Mesendoderm (in vitro differentiated cells): ENCODE results near the gene N4BP2.
A peak's percentile ranks its signal among the peaks of the same experiment; 100 is the strongest.

Experiments used
- DNase-seq: peaks from one replicate; pipeline ENCODE4 v3.0.0; 2013
- H2AK5ac ChIP-seq: 2 replicates; pipeline ENCODE4 v1.6.1; 2013; ENCODE audit warnings: low read length, inconsistent platforms
- H2BK120ac ChIP-seq: 2 replicates; pipeline ENCODE4 v1.6.1; 2013; ENCODE audit warnings: low read depth, mild to moderate bottlenecking, low read length, moderate library complexity, mixed read lengths
- H2BK15ac ChIP-seq: replicated peaks from 2 replicates; pipeline ENCODE4 v1.6.1; 2013; ENCODE audit warnings: low read depth, mild to moderate bottlenecking, moderate library complexity
- H2BK5ac ChIP-seq: 2 replicates; pipeline ENCODE4 v1.6.1; 2013; ENCODE audit warnings: low read length, inconsistent platforms
- H3K18ac ChIP-seq: 2 replicates; pipeline ENCODE4 v1.6.1; 2013; ENCODE audit warnings: mild to moderate bottlenecking, low read length, mixed read lengths
- H3K23ac ChIP-seq: one replicate; pipeline ENCODE4 v1.6.1; 2013; ENCODE audit warnings: low read length
- H3K27ac ChIP-seq: 2 replicates; pipeline ENCODE4 v1.5.1; 2013; ENCODE audit warnings: low read depth, mild to moderate bottlenecking, inconsistent platforms, low read length, moderate library complexity
- H3K27me3 ChIP-seq: 2 replicates; pipeline ENCODE4 v1.6.1; 2013; ENCODE audit warnings: low read length, control low read depth, mild to moderate bottlenecking, inconsistent platforms; ENCODE audit not compliant: insufficient read depth, poor library complexity
- H3K36me3 ChIP-seq: 2 replicates; pipeline ENCODE4 v1.6.1; 2013; ENCODE audit warnings: low read length, inconsistent platforms; ENCODE audit not compliant: control insufficient read depth, insufficient read depth
- H3K4ac ChIP-seq: one replicate; pipeline ENCODE4 v1.6.1; 2013; ENCODE audit warnings: low read depth, mild to moderate bottlenecking, low read length, moderate library complexity
- H3K4me1 ChIP-seq: 2 replicates; pipeline ENCODE4 v1.6.1; 2013; ENCODE audit warnings: low read depth, low read length, inconsistent platforms; ENCODE audit not compliant: control insufficient read depth
- H3K4me2 ChIP-seq: 2 replicates; pipeline ENCODE4 v1.6.1; 2013; ENCODE audit warnings: low read length
- H3K4me3 ChIP-seq: 2 replicates; pipeline ENCODE4 v1.5.1; 2013; ENCODE audit warnings: mild to moderate bottlenecking, low read length
- H3K56ac ChIP-seq: one replicate; pipeline ENCODE4 v1.6.1; 2013; ENCODE audit warnings: low read length
- H3K79me1 ChIP-seq: 2 replicates; pipeline ENCODE4 v1.6.1; 2013; ENCODE audit warnings: low read length, inconsistent platforms
- H3K79me2 ChIP-seq: 2 replicates; pipeline ENCODE4 v1.6.1; 2013; ENCODE audit warnings: mild to moderate bottlenecking, low read length; ENCODE audit not compliant: control insufficient read depth, insufficient read depth
- H3K9ac ChIP-seq: 2 replicates; pipeline ENCODE4 v1.6.1; 2013; ENCODE audit warnings: low read length, inconsistent platforms
- H4K5ac ChIP-seq: one replicate; pipeline ENCODE4 v1.6.1; 2013; ENCODE audit warnings: low read length
- H4K8ac ChIP-seq: one replicate; pipeline ENCODE4 v1.6.1; 2013; ENCODE audit warnings: low read depth, mild to moderate bottlenecking, control low read depth, low read length, moderate library complexity
- WGBS: extraction: QIAGEN DNeasy Blood & Tissue Kit; methylation state at CpG from one replicate; pipeline ENCODE4 v1.1.7; 2013; ENCODE audit warnings: low lambda C conversion rate, missing lambda C conversion rate; ENCODE audit not compliant: insufficient coverage; ENCODE audit errors: extremely low coverage; 5-methylcytosine and 5-hydroxymethylcytosine counted together

N4BP2 gene

GRCh38 chr4:40187386-40187906 lies 130.8 kb downstream of the N4BP2 start:
- DNase-seq: no peak
- no peak overlapping the region for H3K4me3 ChIP-seq
- H3K23ac ChIP-seq: no peak overlapping the region
- no peak overlapping the region for H3K18ac ChIP-seq
- H3K9ac ChIP-seq: no peak overlapping the region
- H3K79me2 ChIP-seq: no peaks in the 10 kb centered on the region
- H2BK5ac ChIP-seq: no peak overlapping the region
- no peak overlapping the region for H3K56ac ChIP-seq
- H3K27me3 ChIP-seq: no peaks in the 10 kb centered on the region
- H2BK15ac ChIP-seq: no peak overlapping the region
- H3K27ac ChIP-seq: no peak overlapping the region
- H3K4me1 ChIP-seq: no peaks in the 10 kb centered on the region
- no peak overlapping the region for H3K4ac ChIP-seq
- H3K79me1 ChIP-seq: no peaks in the 10 kb centered on the region
- no peak overlapping the region for H4K8ac ChIP-seq
- H2BK120ac ChIP-seq: no peak overlapping the region
- H2AK5ac ChIP-seq: no peak overlapping the region
- H3K36me3 ChIP-seq: no peaks in the 10 kb centered on the region
- H4K5ac ChIP-seq: no peak overlapping the region
- H3K4me2 ChIP-seq: no peak overlapping the region
- WGBS: no CpG with 5 or more reads among the region's 4 CpGs

- H3K27me3 ChIP-seq: no peaks in the 10 kb centered on the region
- H3K4ac ChIP-seq: no peak overlapping the region
- no peak overlapping the region for H2AK5ac ChIP-seq
- no peak overlapping the region for H3K27ac ChIP-seq
- H3K9ac ChIP-seq: no peak overlapping the region
- H3K18ac ChIP-seq: no peak overlapping the region
- peaks cover 5% of the 10 kb centered on the region for H3K4me1 ChIP-seq
- no peaks in the 10 kb centered on the region for H3K79me2 ChIP-seq
- H3K36me3 ChIP-seq: no peaks in the 10 kb centered on the region
- no peak overlapping the region for H4K8ac ChIP-seq
- no peak overlapping the region for H2BK15ac ChIP-seq
- no peak overlapping the region for H3K23ac ChIP-seq
- H2BK120ac ChIP-seq: no peak overlapping the region
- H3K79me1 ChIP-seq: no peaks in the 10 kb centered on the region
- no peak overlapping the region for H3K4me2 ChIP-seq
- no peak overlapping the region for H4K5ac ChIP-seq
- H3K4me3 ChIP-seq: no peak overlapping the region
- H2BK5ac ChIP-seq: no peak overlapping the region
- no peak overlapping the region for H3K56ac ChIP-seq
- no peak for DNase-seq
- WGBS: no CpG with 5 or more reads among the region's 5 CpGs
These were observed 133.4 kb downstream of the N4BP2 start for GRCh38 chr4:40190019-40190418.

GRCh38 chr4:40190465-40190864 lies 133.8 kb downstream of the N4BP2 start:
- Histone ChIP-seq H3K4me3 (no peak overlapping the region), H2BK5ac (no peak overlapping the region), H3K27me3 (no peaks in the 10 kb centered on the region), H2BK120ac (no peak overlapping the region), H3K27ac (no peak overlapping the region), H3K36me3 (no peaks in the 10 kb centered on the region), H2AK5ac (no peak overlapping the region), H4K5ac (no peak overlapping the region), H3K4me2 (no peak overlapping the region), H3K56ac (no peak overlapping the region), H3K9ac (no peak overlapping the region), H2BK15ac (no peak overlapping the region), H3K23ac (no peak overlapping the region), H3K4ac (no peak overlapping the region), H3K4me1 (peaks cover 5% of the 10 kb centered on the region), H3K18ac (no peak overlapping the region), H3K79me2 (no peaks in the 10 kb centered on the region), H3K79me1 (no peaks in the 10 kb centered on the region), H4K8ac (no peak overlapping the region)
- no CpG with 5 or more reads among the region's 5 CpGs for WGBS
- no peak for DNase-seq

- no peak for DNase-seq
- Histone ChIP-seq H3K4ac (no peak overlapping the region), H2BK5ac (no peak overlapping the region), H3K79me2 (no peaks in the 10 kb centered on the region), H2BK120ac (no peak overlapping the region), H3K56ac (no peak overlapping the region), H2BK15ac (no peak overlapping the region), H3K4me1 (peaks cover 5% of the 10 kb centered on the region), H3K4me2 (no peak overlapping the region), H3K79me1 (no peaks in the 10 kb centered on the region), H3K36me3 (no peaks in the 10 kb centered on the region), H4K5ac (no peak overlapping the region), H3K4me3 (no peak overlapping the region), H3K23ac (no peak overlapping the region), H3K27ac (no peak overlapping the region), H3K9ac (no peak overlapping the region), H3K18ac (no peak overlapping the region), H2AK5ac (no peak overlapping the region), H3K27me3 (no peaks in the 10 kb centered on the region), H4K8ac (no peak overlapping the region)
- WGBS: no CpG with 5 or more reads among the region's 14 CpGs
These were observed 134.5 kb downstream of the N4BP2 start for GRCh38 chr4:40190880-40191815.

- Histone ChIP-seq H3K23ac (no peak overlapping the region), H2BK120ac (no peak overlapping the region), H3K4me3 (no peak overlapping the region), H2AK5ac (no peak overlapping the region), H2BK15ac (no peak overlapping the region), H2BK5ac (no peak overlapping the region), H3K27me3 (no peaks in the 10 kb centered on the region), H3K4ac (no peak overlapping the region), H3K79me2 (no peaks in the 10 kb centered on the region), H3K79me1 (no peaks in the 10 kb centered on the region), H3K18ac (no peak overlapping the region), H3K4me1 (peaks cover 12% of the 10 kb centered on the region), H3K27ac (no peak overlapping the region), H3K56ac (peak overlapping the region; percentile 46), H3K9ac (no peak overlapping the region), H3K4me2 (no peak overlapping the region), H3K36me3 (no peaks in the 10 kb centered on the region), H4K5ac (no peak overlapping the region), H4K8ac (no peak overlapping the region)
- whole genome bisulfite sequencing: no CpG with 5 or more reads among the region's 8 CpGs
- no peak for DNase-seq
These were observed 135.7 kb downstream of the N4BP2 start for GRCh38 chr4:40192114-40193015.
